ENCODE results near the gene SMYD4.

GRCh38 chr17:1808644-1809043 lies 21.1 kb downstream of the SMYD4 start:
- TF ChIP-seq CTCF (conservative IDR thresholded peaks at IDR 0.05) = no peak
- TF ChIP-seq EZH2 (IDR thresholded peaks at IDR 0.05; ENCODE audit: low read depth) = no peak

Data from PC-9 (cell line).